Measurements from ENCODE around the gene SIX3.

DNA sequence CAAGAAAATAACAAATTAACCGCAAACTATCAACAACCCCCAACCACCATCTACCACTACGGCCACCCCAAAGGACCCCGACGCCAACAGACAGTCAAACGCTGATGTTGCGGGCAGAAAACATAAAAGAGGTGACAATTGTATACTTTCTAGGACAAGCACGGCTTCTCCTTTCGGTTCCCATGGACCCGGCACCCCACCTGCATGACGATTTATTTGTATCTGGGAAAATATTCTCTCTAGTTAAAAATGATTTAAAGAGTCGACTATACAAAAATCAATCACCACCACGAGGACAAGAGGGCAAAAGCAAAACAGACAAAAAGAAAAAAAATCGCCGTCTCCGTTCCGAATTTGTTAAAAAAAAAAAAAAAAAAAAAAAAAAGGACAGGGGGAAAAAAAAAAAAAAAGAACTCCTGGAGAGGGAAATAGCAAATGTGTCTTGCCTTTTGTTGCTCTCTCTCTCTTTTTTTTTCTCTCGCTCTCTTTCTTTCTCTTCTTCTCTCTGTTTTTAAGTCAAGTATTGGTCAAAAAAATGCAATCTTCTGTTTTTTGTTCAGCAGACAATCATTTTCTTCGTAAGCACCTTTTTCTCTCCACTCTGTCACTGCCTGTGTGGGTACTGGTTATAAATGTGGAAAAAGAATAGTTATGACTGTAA, 3.6 kb downstream of the SIX3 start:
- no peak for TF ChIP-seq PHF8 (IDR thresholded peaks at IDR 0.05; ENCODE audit: borderline replicate concordance, low read depth)
- TF ChIP-seq RNF2 (IDR thresholded peaks at IDR 0.05; ENCODE audit: borderline replicate concordance, low read depth), result no peak
- TF ChIP-seq, protein P1, sequence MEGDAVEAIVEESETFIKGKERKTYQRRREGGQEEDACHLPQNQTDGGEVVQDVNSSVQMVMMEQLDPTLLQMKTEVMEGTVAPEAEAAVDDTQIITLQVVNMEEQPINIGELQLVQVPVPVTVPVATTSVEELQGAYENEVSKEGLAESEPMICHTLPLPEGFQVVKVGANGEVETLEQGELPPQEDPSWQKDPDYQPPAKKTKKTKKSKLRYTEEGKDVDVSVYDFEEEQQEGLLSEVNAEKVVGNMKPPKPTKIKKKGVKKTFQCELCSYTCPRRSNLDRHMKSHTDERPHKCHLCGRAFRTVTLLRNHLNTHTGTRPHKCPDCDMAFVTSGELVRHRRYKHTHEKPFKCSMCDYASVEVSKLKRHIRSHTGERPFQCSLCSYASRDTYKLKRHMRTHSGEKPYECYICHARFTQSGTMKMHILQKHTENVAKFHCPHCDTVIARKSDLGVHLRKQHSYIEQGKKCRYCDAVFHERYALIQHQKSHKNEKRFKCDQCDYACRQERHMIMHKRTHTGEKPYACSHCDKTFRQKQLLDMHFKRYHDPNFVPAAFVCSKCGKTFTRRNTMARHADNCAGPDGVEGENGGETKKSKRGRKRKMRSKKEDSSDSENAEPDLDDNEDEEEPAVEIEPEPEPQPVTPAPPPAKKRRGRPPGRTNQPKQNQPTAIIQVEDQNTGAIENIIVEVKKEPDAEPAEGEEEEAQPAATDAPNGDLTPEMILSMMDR (IDR thresholded peaks at IDR 0.05), result no peak
- no peak for TF ChIP-seq ESRRA (IDR thresholded peaks at IDR 0.05; ENCODE audit: borderline replicate concordance, low read length)
